HG02870 (cell line): ENCODE measurements around the gene VAV2.
A peak's percentile ranks its signal among the peaks of the same experiment; 100 is the strongest.

ENCODE experiments used
- ATAC-seq: cut with Tn5 transposase; IDR thresholded peaks from one replicate; pipeline ENCODE4 v1.9.1; 2021; ENCODE audit warnings: mild to moderate bottlenecking, moderate library complexity; ENCODE audit not compliant: unreplicated experiment

VAV2 gene

DNA sequence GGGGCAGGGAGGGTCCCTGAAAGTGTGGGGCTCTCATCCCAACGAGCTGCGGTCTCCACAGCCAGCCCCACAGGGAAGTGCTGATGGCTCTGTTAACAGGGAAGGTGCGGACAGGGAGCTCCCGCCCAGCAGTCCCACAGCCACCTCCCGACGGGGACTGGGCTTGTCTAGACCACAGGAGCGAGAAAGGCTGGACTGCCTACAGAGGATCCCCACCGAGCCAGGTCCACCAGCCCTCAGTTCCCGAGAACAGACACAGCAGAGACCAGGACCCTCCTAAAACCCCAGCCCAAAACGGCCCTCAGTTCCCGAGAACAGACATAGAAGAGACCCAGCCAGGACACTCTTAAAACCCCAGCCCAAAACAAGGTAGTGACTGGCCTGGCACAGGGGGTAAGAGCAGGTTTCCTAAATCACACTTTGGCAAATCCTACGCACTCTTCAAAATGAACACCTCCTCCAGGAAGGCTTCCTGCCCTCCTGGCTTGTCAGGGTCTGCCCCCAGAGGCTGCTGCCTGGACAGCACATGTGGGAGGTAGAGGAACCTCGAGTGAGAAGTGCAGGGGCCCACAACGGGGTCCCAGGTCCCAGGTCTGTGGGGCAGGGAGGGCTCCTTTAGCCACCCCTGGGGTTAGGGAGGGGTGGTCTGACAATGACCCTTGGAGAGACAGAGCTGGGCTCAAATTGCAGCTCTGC is 167.9 kb downstream of the VAV2 start:
- no peak for ATAC-seq

GRCh38 chr9:133823189-133824105 is 168.7 kb downstream of the VAV2 start:
- no peak for ATAC-seq

DNA sequence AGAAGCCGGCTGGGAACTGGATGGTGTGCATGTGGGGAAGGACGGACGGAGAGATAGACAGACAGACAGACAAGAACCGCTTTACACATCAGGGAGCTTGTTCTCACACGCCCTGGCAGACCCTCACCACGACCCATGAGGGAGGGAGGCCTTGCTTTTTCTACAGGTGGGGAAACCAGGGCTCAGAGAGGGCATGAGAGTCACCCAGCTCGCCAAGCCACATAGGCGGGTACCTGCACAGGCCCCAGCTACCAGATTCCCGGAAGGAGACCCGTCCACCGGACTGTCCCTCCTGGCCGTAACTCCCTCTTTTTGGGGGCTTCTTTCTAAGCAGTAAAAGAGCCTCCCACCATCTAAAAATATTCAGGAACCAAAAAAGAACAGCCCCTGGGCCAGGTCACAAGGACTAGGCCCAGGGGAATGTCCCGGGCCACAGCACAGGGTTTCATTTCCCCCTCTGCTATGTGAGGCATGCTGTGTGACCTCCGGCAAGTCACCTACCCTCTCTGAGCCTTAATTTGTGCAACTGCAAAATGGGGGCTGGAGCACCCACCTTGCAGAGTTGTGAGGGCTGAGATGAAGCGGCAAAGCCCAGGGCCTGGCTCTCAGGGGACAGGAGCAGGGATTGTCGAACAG is 169.6 kb downstream of the VAV2 start:
- ATAC-seq, result peak; percentile 46

DNA sequence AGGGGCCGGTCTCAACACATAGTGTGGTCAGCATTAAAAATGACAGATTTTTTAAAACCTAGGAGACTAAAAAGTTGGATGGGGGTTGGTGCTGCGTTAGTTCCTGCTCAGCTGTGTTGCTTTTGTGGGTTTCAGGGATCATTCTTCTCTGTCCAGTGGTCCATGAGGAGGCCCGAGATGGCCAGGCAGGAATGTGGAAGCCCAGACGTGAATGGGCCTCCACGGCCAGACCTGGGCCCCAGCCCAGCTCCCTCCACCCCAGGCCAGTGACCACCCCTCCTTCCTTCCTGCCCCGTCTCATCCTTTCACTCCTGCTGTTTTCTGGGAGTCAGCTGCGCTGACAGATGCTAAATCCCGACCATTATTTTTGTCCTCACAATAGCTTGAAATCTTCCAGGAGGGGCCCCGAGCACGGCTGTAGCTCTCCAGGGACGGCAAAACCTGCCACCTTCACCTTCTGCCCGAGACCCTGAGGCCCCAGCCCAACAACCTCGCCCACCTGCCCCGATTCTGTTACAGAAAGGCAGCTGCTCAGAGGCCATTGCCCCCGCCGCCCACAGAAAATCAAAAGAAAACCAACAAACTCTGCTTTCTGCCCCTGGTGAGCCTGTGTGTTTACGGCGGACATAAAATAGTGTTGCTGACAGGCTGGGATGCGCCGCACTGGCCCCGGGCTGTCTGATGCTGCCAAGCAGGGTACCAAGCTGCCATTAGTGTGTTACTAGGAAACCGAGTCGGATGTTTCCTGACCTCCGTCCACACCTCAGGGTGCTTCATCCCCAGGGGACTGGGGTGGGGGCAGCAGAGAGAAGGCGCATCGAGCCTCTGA is 170.3 kb downstream of the VAV2 start:
- no peak for ATAC-seq

DNA sequence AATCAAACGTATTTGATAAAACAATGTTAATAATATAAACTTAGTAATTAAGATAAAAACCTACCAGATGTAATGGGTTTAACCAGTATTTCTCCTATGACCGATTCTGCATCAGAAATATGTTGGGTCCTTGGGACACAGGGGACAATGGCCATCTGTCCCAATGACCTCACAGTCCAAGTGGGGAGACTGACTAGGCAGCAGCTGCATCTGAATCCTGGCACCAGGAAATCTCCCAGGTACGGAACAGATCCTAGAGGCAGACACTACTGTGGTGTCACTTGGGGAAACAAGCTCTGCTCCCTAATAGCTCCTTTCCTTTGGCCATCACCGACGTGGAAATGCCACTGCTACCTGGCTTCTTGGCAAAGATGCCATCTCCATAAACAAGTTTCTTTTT is 172.2 kb downstream of the VAV2 start:
- ATAC-seq, result no peak

DNA sequence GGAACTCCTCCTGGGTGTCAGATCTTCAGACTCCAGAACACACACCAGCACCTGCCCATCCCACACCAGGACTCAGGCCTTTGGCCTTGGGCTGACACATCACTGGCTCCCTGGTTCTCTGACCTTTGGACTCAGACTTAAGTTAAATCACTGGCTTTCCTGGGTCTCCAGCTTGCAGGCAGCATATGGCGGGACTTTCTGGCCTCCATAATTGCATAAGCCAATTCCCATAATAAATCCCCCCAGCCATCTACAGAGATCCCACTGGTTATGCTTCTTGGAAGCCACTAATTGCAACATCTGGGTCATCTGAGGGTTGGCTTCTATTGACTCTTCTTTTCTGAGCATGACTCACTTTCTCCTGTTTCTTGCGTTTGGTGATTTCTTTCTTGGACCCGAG is 173.7 kb downstream of the VAV2 start:
- ATAC-seq, result no peak

GRCh38 chr9:133815781-133816180 is 176.3 kb downstream of the VAV2 start:
- ATAC-seq, result no peak

GRCh38 chr9:133814586-133815208 is 177.4 kb downstream of the VAV2 start:
- no peak for ATAC-seq

- ATAC-seq, result no peak
Observed at GRCh38 chr9:133813749-133814585, 178.2 kb downstream of the VAV2 start.

- ATAC-seq, result no peak
Observed at GRCh38 chr9:133812941-133813748, 179.0 kb downstream of the VAV2 start.

- ATAC-seq, result no peak
Observed at GRCh38 chr9:133812077-133812868, 179.9 kb downstream of the VAV2 start.

DNA sequence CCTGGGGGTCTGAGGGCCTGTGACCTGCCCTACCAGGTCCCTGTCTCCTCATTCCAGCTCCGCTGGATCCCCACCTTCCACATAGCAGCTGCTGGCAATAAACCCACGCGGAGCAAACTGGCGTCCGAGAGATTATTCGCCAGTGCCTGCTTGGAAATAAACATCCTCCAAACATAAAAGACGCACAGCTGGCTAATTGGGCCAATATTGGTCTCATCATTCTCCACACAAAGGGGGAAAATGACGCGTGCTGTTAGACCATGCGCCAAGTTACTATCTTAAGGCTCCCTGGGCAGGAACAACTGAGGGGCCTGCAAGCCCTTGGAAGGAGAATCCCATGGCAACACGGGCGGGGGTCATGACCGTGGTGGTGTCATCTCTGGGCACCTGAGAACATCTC is 180.7 kb downstream of the VAV2 start:
- no peak for ATAC-seq

GRCh38 chr9:133810556-133811195 is 181.4 kb downstream of the VAV2 start:
- no peak for ATAC-seq

GRCh38 chr9:133809335-133809734 is 182.8 kb downstream of the VAV2 start:
- no peak for ATAC-seq

- ATAC-seq, result no peak
Observed at GRCh38 chr9:133807818-133808217, 184.3 kb downstream of the VAV2 start.

GRCh38 chr9:133807037-133807436 is 185.1 kb downstream of the VAV2 start:
- no peak for ATAC-seq

DNA sequence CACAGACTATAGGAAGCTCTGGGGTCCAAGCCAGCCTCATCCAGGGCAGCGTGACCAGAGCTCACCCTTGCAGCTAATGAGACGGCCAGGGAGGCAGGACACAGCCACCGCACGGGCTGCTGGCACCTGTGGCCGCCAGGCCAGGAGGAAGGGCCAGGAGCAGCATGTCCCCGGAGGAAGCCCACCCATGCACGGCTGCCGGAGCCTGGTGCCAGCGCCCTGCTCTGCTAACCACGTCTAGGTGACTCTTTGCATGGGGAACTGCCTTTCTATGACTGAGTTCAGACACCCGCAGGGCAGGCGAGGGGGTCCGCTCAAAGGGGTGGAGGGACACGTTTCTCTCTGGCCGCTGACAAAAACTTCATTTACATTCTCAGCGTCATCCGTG is 185.5 kb downstream of the VAV2 start:
- no peak for ATAC-seq
